DMS79 (cell line): Measurements from ENCODE around the gene FAM187B.
"Not testable (repeated sequence)": the region's sequence is repeated elsewhere in the genome, so short reads cannot be mapped to it uniquely, and the experiment has no call there.

Source experiments
- DNase-seq: peaks from one replicate; lab custom pipeline; 2025; lab: John Stamatoyannopoulos, UW

Gene FAM187B

DNA sequence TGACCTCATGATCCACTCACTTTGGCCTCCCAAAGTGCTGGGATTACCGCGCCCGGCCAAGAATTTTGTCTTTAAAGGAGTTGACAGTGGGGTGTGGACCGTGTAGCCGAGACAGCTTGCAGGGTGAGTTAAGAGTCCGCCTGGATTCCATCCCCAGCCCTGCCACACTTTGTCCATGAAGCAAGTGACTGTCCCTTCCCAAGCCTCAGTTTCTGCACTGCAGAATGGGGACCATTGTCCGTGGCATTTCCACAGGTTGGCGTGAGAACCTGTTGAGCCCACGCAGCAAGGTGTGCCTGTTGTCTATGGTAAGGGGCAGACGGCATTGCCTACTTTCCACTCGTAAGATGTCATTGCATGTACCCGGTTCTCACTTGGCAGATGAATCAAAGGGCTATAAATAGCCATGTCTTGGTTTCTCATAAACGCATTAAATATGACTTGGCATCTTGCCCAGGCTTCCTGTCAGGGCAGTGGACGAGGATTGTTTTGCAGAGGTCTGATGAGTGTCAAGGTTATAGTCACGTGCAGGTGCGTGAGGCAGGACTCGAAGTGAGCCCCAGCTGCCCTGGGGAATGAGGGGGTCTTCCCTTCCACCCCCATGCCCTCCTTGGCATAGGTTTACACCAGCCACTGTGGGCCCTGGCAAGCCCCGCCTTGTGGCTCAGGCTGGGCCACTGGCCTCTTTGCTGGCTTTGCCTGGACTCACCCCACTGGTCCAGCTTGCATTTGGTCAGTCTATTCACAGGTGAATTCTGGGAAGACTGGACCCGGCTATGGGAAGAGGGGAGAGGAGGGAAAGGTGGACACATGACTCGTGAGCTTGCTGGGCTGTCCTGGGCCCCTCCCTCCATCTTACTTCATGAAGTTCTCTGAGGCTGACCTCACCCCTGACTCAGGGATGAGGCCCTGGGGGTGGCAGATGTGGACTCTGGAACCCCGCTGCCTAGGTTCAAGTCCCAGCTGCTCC lies 14.6 kb downstream of the FAM187B start:
- peak; percentile 85 for DNase-seq

- no peak for DNase-seq
Measured at GRCh38 chr19:35212241-35212640, 16.3 kb downstream of the FAM187B start.

DNA sequence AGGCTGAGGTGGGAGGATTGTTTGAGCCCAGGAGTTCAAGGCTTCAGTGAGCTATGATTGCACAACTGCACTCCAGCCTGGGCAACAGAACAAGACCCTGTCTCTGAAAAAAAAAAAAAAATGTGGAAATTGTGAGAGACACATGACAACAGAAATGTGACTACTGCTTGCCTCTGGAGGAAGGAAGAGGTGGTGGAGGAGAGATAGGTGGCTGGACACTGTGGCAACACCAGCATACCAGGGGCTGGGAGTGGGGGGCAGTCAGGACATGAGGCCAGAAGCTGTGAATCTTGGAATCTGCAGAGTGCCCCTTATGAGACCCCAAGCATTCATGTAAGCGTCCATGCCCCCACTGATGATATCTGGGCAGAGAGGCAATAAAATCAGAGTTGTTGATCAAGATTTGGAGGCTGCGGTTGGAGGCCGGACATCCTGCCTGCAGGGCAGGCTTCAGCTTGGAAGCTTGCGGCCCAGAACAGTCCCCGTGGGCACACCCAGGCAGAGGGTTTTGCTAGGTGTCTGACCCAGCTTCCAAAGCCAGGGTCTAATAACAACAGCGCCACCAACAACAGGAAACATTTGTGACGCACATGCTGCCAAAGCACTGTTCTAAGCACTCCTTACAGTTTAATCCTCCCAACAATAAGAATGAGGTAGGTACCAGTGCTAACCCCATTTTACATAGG lies 16.9 kb downstream of the FAM187B start:
- DNase-seq = no peak

GRCh38 chr19:35209646-35210045 lies 18.9 kb downstream of the FAM187B start:
- DNase-seq = no peak

DNA sequence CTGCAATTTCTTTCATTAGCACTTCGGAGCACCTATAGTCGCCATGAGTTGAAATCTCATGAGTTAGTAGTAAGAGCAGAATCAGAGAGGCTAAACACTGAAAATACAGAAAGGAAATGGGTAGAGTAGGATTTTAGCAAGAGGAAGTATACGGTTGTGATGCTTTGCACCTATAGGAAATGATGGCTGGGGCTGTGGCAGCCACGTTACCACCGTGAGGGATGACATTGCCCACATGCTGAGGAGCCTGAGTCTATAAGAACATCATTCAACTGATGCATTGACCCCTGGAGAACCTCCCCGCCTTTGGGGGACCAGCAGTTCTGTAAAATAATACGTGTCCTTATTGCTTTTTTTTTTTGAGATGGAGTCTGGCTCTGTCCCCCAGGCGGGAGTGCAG lies 20.4 kb downstream of the FAM187B start:
- no peak for DNase-seq

DNA sequence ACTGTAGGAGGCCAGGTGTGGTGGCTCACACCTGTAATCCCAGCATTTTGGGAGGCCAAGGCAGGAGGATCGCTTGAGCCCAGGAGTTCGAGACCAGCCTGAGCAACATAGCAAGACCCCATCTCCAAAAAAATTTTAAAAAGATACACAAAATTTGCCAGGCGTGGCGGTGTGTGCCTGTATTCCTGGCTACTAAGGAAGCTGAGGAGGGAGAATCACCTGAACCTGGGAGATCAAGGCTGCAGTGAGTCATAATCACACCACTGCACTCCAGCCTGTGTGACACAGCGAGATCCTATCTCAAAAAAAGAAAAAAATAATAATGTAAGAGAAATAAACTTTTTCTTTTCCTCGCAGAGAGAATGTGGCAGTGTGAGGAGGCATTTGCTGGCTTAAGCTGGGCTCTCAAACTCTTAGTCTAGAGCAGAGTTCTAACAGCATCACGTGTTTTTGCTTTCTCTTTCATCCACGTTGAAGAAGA lies 21.1 kb downstream of the FAM187B start:
- DNase-seq = no peak

- no peak for DNase-seq
Measured at GRCh38 chr19:35206855-35207254, 21.7 kb downstream of the FAM187B start.

DNA sequence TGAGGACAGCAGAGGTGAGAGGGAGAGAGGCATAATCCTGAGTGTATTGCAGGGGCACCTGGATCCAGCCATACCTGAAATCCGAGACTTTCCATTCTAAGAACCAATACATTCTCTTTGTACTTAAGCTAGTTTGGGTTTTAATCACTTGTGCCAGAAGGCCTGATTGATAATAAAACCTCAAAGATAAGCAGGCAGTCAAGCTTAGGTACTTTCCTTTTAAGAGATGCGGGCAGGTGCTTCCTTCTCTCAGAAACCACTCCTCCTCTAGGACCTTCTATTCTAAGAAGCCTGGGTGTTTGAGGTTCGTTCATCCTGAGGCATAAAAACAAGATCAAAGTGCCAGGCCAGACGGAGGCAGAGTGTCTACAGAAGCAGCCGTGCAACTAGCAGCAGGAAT lies 22.2 kb downstream of the FAM187B start:
- no peak for DNase-seq

- DNase-seq = no peak
Measured at GRCh38 chr19:35205733-35206323, 22.7 kb downstream of the FAM187B start.

DNA sequence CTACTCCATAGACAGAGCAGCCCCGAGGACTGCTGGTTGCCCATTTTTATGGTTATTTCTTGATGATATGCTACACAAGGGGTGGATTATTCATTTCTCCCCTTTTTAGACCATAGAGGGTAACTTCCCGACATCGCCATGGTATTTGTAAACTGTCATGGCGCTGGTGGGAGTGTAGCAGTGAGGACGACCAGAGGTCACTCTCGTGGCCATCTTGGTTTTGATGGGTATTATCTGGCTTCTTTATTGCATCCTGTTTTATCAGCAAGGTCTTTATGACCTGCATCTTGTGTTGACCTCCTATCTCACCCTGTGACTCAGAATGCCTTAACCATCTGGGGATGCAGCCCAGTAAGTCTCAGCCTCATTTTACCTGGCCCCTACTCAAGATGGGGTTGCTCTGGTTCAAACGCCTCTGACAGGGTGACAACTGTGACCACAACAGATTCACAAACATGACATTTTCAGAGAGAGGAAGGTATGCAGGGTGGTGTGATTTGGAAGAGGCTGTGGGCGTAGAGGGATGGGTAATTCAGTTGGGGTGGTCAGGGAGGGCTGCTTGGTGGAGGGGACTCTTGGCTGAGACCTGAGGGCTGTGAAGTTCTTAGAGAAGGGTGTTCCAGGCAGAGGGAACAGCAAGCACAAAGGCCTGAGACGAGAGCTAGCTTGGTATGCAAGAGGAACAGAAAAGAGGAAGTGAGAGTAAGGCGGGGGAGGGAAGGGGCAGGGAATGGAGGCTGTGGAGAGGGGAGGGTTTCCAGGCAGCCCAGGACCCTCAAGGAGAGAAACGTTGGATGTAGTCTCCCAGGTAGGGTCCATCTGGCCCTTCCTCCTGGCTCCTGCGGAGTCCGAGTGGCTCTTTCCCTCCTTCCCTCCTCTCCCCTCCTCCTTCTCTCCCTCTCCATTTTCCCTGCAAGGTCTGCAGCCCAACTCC lies 23.5 kb downstream of the FAM187B start:
- no peak for DNase-seq

GRCh38 chr19:35202722-35203688 lies 25.5 kb downstream of the FAM187B start:
- peak; percentile 11 for DNase-seq

- no peak for DNase-seq
Measured at GRCh38 chr19:35199481-35199880, 29.1 kb downstream of the FAM187B start.

- not testable (repeated sequence) for DNase-seq
Measured at GRCh38 chr19:35196861-35197260, 31.7 kb downstream of the FAM187B start.

GRCh38 chr19:35195830-35196229 lies 32.7 kb downstream of the FAM187B start:
- DNase-seq = no peak

DNA sequence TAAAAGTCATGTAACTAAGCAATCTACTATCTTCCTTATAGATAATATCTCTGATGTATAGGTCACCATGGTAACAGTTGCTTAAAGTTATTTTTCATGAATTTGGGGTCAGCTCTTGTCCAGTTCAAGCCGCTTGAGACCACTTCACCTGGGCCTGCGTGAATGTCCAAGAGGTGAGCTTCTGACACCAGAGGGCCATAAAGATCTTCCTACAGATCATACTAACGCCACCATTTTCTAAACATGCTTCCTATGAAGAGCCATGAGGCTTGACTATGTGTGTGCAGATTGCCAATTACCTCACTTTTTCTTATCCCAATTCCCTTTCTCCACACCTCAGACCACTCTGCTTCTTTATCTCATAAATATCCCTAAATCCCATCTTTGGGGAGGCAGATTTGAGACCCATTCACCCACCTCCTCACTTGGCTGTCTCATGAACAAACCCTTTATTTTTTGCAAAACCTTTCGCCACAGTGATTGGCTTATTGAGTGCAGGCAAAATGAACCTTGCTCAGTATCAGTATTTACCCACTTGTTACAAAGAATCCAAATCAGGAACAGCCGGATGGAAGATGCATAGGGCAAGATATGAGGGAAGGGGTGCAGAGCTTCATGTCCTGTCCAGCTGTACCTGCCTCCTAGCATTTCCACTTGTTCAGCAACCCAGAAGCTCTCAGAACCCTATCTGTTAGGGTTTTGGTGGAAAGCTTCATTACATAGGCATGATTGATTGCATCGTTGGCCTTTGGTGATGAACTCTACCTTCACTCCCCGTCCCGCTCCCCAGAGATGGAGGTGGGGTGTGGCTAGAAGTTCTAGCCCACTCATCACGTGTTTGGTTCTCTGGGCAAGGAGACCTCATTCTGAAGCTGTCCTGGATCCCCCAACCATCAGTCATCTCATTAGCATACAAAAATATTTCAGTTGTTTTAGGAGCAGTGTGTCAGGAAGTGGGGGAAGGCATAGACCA lies 34.2 kb downstream of the FAM187B start:
- no peak for DNase-seq

DNA sequence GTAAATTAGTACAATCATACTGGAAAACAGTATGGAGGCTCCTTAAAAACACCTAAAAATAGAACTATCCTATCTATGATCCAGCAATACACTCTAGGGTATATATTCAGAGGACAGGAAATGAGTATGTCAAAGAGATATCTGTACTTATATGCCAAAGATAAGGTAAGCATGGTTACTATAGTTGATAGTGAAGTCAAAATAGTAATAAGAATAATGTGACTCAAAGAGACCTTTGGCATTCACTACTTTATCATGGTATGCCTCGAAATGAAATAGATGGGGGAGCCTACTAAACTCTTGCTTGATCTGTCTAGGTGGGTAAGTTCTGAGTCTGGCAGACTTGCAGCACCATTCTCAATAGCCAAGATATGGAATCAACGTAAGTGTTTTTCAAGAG lies 43.7 kb downstream of the FAM187B start:
- DNase-seq = no peak

GRCh38 chr19:35184267-35184666 lies 44.3 kb downstream of the FAM187B start:
- DNase-seq = no peak

DNA sequence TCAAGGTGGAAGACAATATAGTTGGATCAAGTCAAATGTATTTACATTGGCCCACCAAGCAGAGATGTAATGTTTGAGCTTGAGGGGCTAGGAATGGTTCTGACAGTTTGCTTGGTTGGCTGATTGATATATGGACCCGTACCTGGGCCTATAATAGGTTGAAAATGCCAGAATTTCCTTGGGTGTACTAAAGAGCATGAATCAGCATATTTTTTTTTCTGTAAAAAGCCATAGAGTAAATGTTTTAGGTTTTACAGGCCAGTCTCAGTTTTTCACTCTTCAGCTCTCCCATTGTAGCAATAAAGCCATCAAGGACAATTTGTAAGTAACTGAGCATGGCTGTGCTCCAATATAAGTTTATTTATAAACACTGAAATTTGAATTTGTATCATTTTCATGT lies 47.2 kb downstream of the FAM187B start:
- DNase-seq = no peak

DNA sequence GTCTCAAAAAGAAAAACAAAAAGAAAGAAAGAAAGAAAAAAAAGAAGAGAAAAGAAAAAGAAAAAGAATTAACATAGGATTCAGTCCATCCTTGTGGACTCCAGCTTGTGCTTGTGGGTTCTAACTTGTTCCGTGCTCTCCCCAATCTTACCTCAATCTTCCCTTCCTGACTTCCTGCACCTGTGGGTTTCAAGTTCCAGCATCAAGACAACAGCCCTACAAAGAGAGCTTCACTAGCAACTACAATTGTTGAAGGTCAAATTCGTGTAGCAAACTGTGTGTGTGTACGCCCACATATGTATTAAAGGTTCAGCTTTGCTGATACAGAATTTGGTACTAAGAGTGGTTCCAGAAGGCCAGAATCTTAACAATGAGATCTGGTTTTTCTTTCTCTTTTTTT lies 48.7 kb downstream of the FAM187B start:
- DNase-seq = no peak
